Activated T-helper 1 cell treated with anti-CD3 and anti-CD28 coated beads, Interleukin-2, amount 50 U/mL, for 16 hours (primary cell): ENCODE results near the gene FSCN2.
A peak's percentile ranks its signal among the peaks of the same experiment; 100 is the strongest.

Experiments
- DNase-seq, 2 donors: peaks; one replicate each; pipeline ENCODE4 v3.0.0-alpha.2; 2020; ENCODE audit warnings: low read depth in 1 of 2, low spot score in 1 of 2

The FSCN2 gene

DNA sequence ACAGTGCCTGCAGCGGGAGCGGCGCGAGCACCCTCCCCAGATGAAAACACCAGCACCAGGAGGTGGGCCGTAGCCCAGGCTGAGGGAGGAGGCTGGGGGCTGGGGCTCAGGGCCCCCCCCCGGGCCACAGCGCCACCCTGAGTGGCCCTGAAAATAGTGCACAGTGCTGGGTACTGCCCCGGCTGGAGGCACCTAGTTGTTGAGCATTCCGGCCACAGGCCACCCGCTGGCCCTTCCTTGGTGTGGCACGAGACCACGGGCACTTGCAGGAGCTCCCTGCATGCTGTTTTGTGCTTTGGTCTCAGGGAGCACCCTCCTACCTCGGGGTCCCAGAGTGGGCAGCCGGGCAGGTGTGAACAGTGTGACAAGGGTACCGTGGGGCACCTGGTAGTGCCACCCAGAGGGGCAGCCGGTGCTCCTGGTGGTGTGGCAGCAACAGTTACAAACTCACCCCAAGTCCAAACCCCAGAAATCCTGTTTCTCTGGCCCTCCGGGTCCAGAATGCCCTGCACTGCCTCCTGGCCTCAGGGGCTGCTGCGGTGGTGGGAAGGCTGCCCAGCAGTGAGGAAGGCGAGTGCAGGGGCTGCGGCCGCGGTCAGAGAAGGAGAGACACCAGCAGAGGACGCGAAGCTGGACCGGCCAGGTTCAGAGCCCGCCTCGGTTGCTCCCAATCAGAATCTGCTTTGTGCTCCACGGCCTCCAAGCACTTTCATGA, 11.9 kb downstream of the FSCN2 start:
- DNase-seq, result no peak

DNA sequence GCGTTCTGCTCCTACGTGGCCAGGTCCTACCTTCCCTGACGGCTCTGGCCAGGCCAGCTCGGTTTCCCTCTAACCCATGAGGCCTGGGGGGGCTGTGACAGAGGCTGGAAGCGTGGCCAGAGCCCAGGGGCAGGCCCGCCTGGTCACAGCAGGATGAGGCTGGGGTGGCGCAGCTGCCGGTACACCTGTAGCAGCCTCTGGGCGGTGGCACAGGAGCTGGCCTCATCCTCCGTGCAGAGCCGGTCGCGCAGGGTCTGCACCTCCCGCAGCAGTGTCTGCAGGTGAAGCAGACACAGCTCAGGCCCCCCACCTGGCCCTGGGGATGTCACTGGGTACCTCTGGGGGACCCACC, 12.5 kb downstream of the FSCN2 start:
- DNase-seq, result no peak

DNA sequence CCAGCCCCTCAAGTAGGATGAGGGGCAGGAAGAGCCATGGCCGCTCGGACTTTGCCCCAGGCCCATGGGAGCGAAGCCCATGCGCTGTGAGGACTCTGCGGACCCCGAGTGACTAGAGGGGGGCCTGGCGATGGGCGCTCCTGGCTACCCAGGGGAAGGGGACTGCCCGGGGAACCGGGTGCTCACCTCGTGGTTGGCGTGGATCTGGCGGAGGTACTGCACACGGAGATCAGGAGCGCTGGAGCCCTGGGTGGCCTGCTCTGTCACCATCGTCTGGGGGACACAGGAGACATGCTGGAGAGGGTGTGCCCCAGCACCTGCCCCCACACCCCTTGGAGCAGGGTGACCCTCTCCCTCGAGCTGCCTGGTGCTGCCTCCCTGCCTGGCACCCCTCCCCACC, 12.9 kb downstream of the FSCN2 start:
- DNase-seq, result no peak

DNA sequence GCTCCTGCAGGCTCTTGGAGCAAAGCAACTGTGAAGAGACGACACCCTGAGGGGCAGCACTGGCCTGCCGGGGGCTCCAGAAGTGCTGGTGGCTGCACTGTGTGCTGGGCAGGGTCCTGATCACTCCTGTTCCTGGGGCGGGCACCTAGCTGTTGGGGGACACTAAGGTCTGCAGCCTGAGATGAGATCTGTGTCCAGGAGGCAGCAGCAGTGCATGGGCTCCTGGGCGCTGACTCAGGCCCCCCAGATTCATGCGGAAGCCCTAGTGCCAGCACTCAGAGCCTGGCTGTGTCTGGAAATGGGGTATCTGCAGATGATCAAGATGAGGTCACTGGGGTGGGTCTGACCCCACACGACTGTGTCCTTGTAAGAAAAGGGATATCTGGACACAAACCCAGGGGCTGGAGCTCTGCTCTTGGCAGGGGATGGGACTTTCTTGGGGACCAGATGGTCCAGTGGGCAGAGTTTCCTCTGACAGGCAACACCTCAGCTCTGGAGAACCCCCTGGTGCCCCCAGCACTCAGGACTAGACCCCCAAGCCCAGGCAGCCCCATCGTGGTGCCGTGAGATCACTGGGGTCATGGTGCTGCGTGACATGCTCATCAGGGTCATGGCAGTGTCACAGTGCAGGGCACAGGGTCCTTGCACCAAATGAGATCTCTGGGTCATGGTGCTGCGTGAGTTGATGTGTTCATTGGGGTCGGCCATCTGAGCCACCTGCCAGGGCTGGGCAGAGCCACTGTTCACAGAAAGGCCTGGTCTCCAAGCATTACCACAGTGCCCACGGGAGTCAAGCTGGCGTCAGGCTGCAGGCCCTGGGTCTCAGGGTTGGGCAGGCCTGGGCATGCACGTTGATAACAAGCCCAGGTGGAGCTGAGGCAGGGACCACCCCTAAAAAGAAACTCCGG, 14.5 kb downstream of the FSCN2 start:
- DNase-seq, result no peak

DNA sequence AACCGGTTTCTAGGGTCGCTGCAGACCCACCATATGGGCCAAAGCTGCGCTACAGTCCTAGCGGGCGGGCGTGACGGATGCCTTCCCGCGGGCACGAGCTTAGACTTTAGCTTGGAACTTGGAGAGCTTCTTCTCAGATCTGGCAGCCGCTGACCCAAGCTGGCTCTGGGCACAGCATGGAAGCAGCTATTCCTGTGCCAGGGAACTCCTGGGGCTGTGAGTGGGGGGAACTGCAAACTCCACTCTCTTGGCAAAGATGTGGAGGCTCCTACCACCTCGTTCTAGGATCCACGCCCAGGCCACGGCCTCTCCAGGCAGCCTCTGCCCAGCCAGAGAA, 15.1 kb downstream of the FSCN2 start:
- DNase-seq, result no peak

DNA sequence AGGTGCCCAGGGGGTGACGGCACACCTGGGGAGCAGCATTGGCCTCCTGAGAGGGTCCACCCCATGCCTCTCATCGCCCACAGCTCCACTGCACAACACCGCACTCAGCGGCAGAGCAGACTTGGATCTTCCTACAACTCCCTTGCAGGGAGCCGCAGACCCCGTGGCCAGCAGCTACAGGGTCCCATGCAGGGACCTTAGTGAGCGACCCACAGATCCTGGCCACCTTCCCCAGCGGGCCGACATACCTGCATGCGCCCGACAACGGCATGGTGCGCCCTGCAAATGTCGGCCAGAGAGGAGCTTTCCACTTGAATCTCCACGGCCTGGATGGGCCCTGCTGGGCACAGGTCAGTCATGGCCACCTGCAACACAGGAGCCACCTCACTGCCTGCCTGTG, 15.6 kb downstream of the FSCN2 start:
- DNase-seq, result no peak

DNA sequence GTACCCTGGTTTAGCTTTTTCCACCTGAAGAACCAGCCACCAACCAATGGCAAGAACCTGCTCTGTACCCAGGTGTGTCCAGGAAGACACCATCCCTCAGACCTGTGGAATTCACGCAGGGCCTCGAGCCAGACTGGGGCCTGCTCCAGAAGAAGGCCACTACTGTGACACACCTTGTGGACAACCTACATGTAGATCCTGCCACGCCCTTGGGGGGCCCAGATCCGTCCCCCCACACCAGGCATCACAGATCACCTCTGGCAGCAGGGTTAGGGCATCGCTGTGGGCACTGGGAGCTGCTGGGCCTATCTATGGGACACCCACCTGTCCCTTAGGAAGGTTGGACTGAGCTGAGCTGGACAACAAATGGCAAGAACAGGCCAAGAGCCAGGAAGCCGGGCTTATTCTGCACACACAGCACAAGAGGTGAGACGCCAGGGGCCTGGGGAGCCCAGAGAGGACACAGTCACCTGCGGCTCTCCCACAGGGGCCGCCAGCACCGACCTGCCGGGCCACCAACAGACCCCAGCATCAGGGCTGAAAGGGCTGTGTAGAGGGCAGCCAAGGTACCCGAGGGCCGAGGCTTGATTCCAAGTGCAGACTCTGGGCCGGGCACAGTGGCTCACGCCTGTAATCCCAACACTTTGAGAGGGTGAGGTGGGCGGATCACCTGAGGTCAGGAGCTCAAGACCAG, 16.3 kb downstream of the FSCN2 start:
- DNase-seq, result no peak

DNA sequence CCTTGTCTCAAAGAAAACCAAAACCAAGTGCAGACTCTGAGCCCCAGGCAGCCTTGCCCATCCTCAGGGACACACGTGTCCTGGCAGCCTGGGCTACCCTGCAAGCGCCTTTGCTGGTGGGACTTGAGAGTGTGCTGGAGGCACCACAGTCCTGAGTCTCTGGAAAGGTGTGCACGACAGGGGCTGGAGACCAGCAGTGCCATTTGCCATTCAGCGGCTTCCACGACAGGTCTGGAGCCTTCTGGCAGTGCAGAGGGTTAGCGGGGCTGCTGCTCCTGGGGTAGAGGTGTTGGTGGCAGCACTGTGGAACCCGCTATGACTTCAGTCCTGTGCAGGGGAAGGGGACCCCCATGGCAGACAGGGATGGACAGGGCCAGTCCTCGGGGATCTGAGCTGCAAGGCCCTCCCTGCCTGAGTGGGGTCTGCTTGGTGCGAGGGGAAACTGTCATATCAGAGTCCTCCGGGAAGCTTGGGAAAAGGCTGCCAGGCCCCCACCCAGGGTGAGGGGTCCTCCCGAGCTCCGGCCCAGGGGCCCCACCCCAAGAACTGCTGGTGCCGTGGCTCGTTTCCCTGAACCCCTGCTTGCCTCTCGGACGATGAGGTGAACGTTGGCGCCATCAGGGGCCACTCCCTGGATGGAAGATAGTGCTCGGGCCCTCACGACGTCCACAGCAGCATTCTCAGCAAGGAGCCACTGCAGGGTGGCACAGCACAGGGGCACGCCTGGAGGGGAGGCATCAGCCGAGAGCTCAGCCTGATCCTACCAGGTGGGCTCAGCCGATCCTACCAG, 17.2 kb downstream of the FSCN2 start:
- DNase-seq, result no peak

DNA sequence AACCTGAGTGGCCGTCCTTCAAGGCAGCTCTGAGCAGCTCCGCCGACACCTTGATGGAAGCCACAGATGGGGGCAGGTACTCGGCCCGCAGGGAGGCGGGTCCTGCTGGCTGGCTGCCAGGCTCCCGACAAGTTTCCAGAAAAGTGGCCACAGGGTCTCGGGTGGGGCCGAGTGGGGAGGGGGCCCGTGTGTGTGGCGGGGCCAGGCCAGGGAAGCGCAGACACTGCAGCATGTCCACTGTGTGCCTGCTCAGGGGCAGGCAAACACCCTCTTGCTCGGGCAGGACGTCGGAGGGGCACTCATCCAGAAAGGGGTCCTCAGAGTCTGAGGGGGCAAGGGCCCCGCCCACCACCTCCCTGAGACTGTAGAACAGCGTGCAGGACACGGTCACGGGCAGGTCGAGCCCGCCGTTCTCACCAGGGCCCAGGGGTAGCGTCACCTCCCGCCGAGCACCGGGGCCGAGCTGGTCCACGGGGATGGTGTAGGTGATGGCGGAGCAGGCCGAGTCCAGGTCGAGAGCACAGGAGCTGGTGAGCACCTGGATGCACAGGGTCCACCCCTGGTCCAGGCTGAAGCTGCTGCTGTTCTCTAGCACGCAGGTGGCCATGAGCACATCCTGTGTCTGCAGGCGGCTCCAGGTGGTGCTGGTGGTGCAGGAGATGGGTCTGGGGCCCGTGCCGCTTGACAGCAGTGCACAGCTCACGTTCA, 18.9 kb downstream of the FSCN2 start:
- no peak for DNase-seq

DNA sequence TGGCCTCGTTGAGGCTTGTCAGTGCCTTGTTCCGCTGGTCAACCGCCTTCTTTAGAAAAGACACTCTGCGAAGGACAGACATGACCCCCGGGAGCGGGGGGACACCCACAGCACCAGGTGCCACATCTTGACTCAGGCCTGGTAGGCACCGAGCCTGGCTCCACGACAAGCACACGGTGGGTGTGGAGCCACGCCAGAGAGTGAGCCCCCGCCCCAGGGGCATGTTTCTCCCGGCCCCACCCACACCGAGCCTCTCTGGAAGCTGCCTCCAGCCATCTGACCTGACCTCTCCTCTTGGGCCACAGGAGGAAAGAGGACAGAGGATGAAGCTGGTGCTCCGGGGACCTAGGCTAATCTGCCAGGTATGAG, 19.4 kb downstream of the FSCN2 start:
- DNase-seq, result no peak

DNA sequence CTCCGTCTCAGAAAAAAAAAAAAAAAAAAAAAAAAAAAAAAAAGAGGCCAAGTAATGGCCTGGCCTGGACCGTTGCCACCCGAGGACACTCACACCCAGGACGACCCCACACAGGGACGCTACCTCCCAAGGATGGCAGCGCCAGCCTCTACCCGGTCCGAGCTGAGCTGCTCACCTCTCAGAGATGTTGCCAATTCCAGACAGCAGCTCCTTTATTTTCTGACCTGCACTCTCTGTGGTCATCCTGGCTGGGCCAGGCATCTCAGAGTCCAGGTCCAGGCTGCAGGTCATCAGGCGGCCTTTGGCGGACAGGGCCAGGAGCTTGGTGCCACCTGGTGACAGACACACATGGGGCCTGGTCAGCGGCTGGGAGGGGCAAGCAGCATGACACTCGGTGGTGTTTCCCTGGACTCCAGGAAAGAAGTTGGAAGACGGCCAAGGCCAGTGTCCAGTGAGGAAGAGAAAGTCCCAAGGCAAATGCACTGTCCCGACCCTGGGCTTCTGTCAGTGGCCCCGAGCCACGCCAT, 20.9 kb downstream of the FSCN2 start:
- DNase-seq, result no peak

DNA sequence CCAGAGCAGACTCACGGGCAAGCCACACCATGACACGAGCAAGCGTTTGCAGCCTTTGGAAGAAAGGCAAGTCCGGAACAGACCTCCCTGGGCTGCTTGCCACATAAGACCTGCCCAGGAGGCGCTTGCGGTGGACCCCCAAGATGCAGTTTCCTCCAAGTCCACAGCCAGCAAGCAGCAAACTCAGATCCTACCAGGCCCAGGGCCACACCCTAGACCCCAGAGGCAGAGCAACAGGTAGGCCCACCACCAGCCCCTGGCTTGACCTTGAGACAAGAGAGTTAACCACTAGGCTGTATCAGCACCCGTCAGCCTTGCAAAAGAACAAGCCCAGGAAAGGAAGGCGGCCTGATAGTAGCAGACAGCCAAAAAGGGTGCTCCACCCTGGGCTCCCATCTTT, 21.6 kb downstream of the FSCN2 start:
- DNase-seq, result no peak

DNA sequence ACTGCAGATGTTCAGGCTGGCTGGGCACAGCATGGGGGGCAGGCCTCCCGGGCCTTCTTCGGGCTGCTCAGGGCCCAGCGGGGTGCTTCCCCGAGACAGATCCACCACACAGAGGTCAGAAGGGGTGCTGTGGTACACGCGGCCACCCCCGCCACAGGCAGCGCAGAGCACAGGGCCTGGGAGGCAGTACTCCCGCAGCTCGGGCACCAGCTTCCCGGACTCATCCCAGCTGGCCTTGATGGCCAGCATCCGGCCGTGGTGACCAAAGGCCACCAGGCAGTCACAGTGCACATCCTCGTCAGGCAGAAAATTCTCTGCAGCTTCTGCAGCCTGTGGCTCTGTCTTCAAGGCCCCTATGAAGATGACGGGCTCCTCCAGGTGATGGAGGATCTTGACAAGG, 22.1 kb downstream of the FSCN2 start:
- no peak for DNase-seq

DNA sequence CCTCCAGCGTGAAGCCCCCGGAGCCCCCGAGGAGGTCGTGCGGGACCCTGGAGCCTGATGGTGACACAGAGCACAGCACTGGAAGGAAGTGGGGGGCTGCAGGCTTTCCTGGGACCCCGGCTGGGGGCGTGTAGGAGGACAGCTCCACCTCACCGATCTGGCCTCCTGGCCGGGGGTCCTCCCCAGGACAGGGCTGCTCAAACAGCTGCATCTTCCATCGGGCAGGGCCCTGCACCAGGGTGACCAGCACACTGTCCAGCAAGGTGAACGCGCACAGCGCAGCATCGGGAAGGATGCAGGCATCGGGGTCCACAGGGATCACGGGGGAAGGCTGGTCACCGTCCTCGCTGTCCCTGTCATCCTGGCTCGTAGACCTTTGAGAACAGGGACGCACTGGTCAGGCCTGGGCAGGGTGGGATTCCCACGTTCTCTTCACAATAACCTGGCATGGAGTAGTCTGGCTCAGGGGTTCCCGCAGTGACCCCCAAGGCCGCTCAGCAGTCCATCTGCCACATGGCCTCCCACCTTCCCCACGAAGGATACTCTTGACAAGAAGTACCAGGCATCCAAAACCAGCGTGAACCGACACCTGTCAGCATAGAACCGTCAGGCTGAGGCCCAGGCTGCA, 22.8 kb downstream of the FSCN2 start:
- no peak for DNase-seq

DNA sequence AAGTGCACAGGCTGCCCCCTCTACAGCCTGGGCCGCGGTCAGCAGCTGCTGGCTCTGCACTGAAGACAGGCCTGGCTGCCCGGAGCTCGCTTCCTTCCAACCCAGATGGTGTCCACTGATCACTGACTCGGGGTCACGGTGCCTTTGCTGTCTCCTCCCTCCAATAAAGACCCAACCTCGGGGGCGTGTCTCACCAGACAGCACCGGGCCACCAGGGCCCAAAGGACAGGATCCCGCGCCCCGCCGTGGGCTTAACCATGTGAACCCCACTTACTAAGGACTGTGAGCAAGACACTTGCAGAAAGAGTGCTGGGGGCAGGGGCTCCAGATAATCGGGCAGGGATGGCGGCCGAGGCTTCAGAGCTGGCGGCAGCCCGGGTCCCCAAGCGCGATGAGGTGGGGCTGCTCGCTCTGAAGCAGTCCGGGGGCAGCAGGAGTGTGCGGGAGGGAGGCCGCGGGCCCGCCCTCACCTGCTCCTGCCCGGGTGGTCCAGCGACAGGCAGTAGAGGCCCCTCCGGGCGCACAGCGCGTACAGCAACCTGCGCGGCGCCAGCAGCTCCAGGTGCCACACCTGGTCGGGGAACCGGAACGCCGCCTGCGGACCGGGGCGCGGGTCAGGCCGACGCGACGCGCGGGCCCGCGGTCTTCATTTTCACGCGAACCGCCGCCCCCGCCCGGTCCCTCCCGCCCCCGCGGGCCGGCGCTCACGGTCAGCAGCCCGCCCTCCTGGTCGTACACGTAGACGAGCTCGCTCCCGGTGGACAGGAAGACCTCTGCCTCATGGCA, 23.5 kb downstream of the FSCN2 start:
- DNase-seq, result no peak

DNA sequence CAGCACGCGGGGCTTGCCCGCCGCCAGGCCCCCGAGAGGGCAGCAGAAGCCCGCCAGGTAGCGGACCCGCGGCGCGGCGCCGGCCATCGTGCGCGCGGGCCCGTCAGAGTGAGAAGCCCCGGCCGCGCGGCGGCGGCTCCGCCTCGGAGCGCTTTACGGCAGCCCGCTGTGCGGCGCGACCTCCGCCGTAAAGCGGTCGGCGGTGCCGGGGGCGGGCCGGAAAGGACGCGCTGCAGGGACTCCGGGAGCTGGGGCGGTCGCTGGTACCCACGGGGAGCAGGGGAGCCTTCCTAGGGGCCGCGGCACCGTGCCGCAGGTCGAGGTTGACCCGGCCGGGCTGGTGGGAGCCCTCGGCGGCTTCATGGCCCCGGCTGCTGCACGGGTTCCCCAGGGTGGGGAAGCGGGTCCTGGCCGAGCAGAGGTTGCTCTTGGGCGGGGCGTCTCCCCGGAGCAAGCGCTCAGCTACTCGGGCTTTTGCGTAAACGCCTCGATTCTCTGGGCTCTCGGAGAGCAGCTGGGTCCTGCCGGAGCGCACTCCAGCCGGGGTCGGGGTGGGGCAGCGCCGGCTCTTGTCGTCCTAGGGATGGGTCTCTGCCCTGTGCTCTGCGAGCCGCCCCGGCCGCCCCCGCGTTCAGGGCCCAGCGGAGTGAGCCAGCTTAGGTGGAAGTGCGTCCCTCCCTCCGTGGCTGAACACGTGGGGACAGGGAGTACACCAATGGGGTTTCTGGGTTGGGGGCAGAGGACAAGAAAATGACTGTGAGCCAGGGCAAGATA, 24.3 kb downstream of the FSCN2 start, which contains the start of gene FAAP100:
Gene FAAP100 (minus strand): TSS at position 110 of the 774 bp plus-strand sequence. CDS start 23 bp downstream, at position 87.
- DNase-seq, result peak; percentile 54 to 77

DNA sequence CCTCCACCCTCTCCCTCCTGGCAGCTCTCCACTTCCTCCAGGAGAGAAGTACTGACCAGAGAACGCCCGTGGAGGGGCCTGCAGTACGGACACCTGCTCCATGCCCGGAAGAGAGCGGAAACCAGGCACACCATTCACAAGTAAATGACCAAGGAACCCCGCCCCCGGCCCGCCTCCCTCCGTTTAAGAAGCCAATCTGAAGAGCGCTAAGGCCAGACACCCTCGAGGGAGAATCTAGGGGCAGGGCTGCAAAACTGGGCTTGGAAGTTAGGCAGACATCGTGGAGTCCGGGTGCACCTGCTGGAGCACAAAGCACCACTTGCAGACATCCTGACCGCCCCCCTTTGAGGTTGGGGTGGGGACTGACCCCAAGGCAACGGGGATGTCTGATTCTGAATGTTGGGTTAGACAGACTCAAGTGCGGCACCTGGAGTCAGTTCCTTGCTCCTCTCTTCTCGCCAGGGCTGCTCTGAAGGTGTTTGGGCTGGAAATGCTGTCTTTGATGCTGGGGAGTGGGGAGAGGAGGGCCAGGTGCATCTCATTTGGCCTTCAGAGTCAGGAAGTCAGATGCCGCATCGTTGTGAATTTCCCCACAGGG, 24.9 kb downstream of the FSCN2 start:
- DNase-seq, result peak; percentile 59 to 62

DNA sequence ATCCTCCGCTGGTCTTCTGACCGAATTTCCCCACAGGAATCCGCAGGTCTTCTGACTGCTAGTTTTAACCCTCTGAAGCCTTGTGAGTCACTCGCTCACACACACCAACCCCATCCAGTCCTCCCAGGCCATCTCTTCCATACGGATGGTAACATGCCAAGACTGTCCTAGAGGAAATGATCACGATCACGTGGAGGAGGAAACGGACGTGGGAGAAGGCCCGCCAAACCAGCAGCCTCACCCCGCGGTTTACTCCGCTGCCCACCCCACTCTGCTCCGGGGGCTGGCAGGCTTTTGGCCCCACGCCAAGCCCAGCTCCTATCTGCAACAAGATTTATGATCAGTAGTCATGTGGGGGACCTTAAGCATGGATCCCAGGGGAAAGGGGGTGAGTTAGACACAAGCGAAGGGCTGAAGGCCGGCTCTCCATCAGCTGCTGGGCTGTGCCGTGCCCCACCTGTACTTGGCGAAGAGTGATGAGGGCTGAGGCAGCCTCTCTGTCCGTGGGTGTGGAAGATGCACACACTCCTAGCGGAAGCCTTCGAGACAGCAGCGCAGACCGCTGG, 25.5 kb downstream of the FSCN2 start:
- DNase-seq, result no peak
